Activated naive CD8-positive, alpha-beta T cell treated with anti-CD3 and anti-CD28 coated beads, Interleukin-2, amount 50 U/mL, for 24 hours (primary cell): ENCODE data around the gene GTF3C2.
"Not testable (repeated sequence)": the region's sequence is repeated elsewhere in the genome, so short reads cannot be mapped to it uniquely, and the experiment has no call there.

Experiments
- ATAC-seq: fragments of 150-1000 bp; cut with Tn5 transposase; one replicate; pipeline ENCODE4 v1.10.0; 2021
- DNase-seq: peaks from one replicate; pipeline ENCODE4 v3.0.0; 2021
- H3K27ac Mint-ChIP-seq: one replicate; pipeline ENCODE4 v1.8.0; 2021; ENCODE audit warnings: mild to moderate bottlenecking, mixed read lengths
- H3K27me3 Mint-ChIP-seq: one replicate; pipeline ENCODE4 v1.8.0; 2021; ENCODE audit warnings: mixed read lengths
- H3K36me3 Mint-ChIP-seq: one replicate; pipeline ENCODE4 v1.8.0; 2021; ENCODE audit warnings: low read depth, mixed read lengths
- H3K4me1 Mint-ChIP-seq: one replicate; pipeline ENCODE4 v1.8.0; 2021; ENCODE audit warnings: mixed read lengths
- H3K4me3 Mint-ChIP-seq: one replicate; pipeline ENCODE4 v1.8.0; 2021; ENCODE audit warnings: mild to moderate bottlenecking, moderate library complexity, mixed read lengths
- H3K9me3 Mint-ChIP-seq: one replicate; pipeline ENCODE4 v1.8.0; 2021; ENCODE audit warnings: mixed read lengths

GTF3C2 gene

GRCh38 chr2:27304488-27305240 is 51.9 kb downstream of the GTF3C2 start:
- Mint-ChIP-seq H3K27ac (no peak overlapping the region), H3K27me3 (peaks cover 15% of the 10 kb centered on the region), H3K36me3 (peaks cover 4% of the 10 kb centered on the region), H3K4me3 (no peak overlapping the region), H3K9me3 (no peaks in the 10 kb centered on the region), H3K4me1 (peaks cover 12% of the 10 kb centered on the region)
- no peak for DNase-seq
- no peak for ATAC-seq

DNA sequence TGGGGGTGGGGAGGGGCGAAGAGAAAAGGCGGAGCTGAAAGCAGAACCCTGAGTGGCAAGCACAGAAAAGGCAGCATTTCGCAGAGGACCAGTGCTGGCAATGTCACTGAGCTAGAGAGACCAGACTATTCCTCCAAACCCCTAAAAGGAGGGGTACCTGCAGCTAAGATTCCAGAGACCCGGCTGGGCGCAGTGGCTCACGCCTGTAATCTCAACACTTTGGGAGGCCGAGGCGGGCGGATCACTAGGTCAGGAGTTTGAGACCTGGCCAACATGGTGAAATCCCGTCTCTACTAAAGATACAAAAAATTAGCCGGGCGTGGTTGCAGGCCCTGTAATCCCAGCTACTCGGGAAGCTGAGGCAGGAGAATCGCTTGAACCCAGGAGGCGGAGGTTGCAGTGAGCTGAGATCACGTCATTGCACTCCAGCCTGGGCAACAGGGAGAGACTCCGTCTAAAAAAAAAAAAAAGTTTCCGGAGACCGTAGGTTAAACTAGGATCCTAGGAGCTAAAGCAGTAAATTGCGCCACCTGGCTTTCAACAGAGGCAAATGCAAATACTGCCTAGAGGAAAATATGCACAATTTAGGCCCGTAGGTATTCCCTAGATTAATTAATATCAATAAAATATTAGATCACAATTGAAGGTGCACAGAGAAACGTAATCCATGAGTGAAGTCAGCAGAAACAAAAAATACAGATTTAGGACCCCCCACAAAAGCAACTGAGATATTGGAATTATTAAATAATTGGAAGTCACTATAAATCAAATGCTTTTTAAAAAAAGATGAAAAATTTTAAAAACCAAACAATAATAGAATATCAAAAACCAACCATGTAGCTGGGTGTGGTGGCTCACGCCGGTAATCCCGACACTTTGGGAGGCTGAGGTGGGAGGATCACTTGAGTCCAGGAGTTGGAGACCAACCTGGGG is 53.2 kb downstream of the GTF3C2 start:
- DNase-seq (peak; percentile 44), ATAC-seq (peak; percentile 74)
- no peaks in the 10 kb centered on the region for H3K36me3 Mint-ChIP-seq
- H3K9me3 Mint-ChIP-seq: no peaks in the 10 kb centered on the region
- peaks cover 12% of the 10 kb centered on the region for H3K4me1 Mint-ChIP-seq
- no peak overlapping the region for H3K27ac Mint-ChIP-seq
- H3K4me3 Mint-ChIP-seq: peak overlapping the region; percentile 52
- H3K27me3 Mint-ChIP-seq: peaks cover 22% of the 10 kb centered on the region

GRCh38 chr2:27300606-27301005 is 56.0 kb downstream of the GTF3C2 start:
- not testable (repeated sequence) for DNase-seq, H3K4me3 Mint-ChIP-seq, H3K27ac Mint-ChIP-seq, ATAC-seq, H3K36me3 Mint-ChIP-seq, H3K4me1 Mint-ChIP-seq, H3K9me3 Mint-ChIP-seq
- H3K27me3 Mint-ChIP-seq: peaks cover 23% of the 10 kb centered on the region

GRCh38 chr2:27298391-27299080 is 58.0 kb downstream of the GTF3C2 start:
- Mint-ChIP-seq H3K4me3 (no peak overlapping the region), H3K4me1 (peaks cover 3% of the 10 kb centered on the region), H3K27ac (no peak overlapping the region), H3K9me3 (no peaks in the 10 kb centered on the region), H3K36me3 (no peaks in the 10 kb centered on the region), H3K27me3 (peaks cover 14% of the 10 kb centered on the region)
- ATAC-seq (no peak), DNase-seq (no peak)

DNA sequence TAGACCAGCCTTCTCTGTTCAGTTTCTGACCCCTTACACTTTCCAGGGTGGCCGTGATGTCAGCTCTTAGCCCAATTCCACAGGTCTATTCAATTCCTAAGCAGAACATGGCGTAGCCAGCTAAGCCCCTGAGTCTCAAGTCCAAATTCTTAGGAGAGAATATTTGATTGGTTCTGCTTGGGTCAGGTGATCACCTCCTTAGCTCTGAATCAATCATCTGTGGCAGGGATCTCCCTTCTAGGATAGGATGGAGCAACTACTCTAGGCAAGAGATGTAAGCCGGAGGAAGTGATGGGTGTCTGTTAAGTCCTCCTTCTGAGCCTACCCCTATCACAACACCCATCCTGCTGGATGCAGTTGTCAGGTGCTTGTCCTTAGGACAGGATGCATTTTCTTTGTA is 59.4 kb downstream of the GTF3C2 start:
- no peaks in the 10 kb centered on the region for H3K36me3 Mint-ChIP-seq
- ATAC-seq: no peak
- H3K4me3 Mint-ChIP-seq: no peak overlapping the region
- no peaks in the 10 kb centered on the region for H3K4me1 Mint-ChIP-seq
- no peak for DNase-seq
- no peaks in the 10 kb centered on the region for H3K9me3 Mint-ChIP-seq
- H3K27me3 Mint-ChIP-seq: peaks cover 16% of the 10 kb centered on the region
- no peak overlapping the region for H3K27ac Mint-ChIP-seq

DNA sequence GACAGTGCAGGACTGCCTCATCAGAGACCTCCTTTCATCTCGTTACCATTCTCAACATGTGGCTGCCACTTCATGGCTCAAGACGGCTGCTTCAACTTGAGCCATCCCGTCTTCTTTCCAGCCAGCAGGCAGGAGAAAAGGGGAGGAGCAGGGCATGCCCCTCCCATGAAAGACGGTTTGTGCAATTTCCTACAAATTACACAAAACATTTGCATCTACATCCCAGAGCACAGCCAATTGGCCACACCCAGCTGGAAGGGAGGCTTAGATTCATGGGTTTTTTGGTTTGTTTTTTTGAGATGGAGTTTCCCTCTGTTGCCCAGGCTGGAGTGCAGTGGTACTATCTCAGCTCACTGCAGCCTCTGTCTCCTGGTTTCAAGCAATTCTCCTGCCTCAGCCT is 60.1 kb downstream of the GTF3C2 start:
- Mint-ChIP-seq H3K9me3 (no peaks in the 10 kb centered on the region), H3K4me1 (no peaks in the 10 kb centered on the region), H3K4me3 (no peak overlapping the region), H3K27ac (no peak overlapping the region), H3K36me3 (no peaks in the 10 kb centered on the region), H3K27me3 (peaks cover 17% of the 10 kb centered on the region)
- DNase-seq: no peak
- no peak for ATAC-seq

- H3K9me3 Mint-ChIP-seq: no peaks in the 10 kb centered on the region
Measured at GRCh38 chr2:27294928-27295327, 61.6 kb downstream of the GTF3C2 start.

GRCh38 chr2:27291865-27292264 is 64.7 kb downstream of the GTF3C2 start:
- DNase-seq (no peak), ATAC-seq (no peak)
- Mint-ChIP-seq H3K27ac (no peak overlapping the region), H3K27me3 (peaks cover 12% of the 10 kb centered on the region), H3K9me3 (no peaks in the 10 kb centered on the region), H3K4me1 (no peaks in the 10 kb centered on the region), H3K36me3 (no peaks in the 10 kb centered on the region), H3K4me3 (no peak overlapping the region)

More at GRCh38 chr2:27294928-27295327, 61.6 kb downstream of the GTF3C2 start:
- ATAC-seq: no peak
- DNase-seq: no peak
- no peak overlapping the region for H3K27ac Mint-ChIP-seq
- no peak overlapping the region for H3K4me3 Mint-ChIP-seq
- no peaks in the 10 kb centered on the region for H3K36me3 Mint-ChIP-seq
- peaks cover 17% of the 10 kb centered on the region for H3K27me3 Mint-ChIP-seq
- no peaks in the 10 kb centered on the region for H3K4me1 Mint-ChIP-seq

- H3K36me3 Mint-ChIP-seq: no peaks in the 10 kb centered on the region
- H3K4me1 Mint-ChIP-seq: no peaks in the 10 kb centered on the region
- no peak overlapping the region for H3K4me3 Mint-ChIP-seq
- DNase-seq (no peak), ATAC-seq (no peak)
- no peaks in the 10 kb centered on the region for H3K9me3 Mint-ChIP-seq
- H3K27me3 Mint-ChIP-seq: peaks cover 10% of the 10 kb centered on the region
- no peak overlapping the region for H3K27ac Mint-ChIP-seq
Measured at GRCh38 chr2:27290549-27290948, 66.0 kb downstream of the GTF3C2 start.

GRCh38 chr2:27288610-27289009 is 68.0 kb downstream of the GTF3C2 start:
- H3K9me3 Mint-ChIP-seq: no peaks in the 10 kb centered on the region
- no peaks in the 10 kb centered on the region for H3K4me1 Mint-ChIP-seq
- ATAC-seq (no peak), DNase-seq (no peak)
- H3K4me3 Mint-ChIP-seq: no peak overlapping the region
- no peak overlapping the region for H3K27ac Mint-ChIP-seq
- H3K27me3 Mint-ChIP-seq: peaks cover 9% of the 10 kb centered on the region
- no peaks in the 10 kb centered on the region for H3K36me3 Mint-ChIP-seq

GRCh38 chr2:27285481-27285880 is 71.1 kb downstream of the GTF3C2 start:
- H3K27me3 Mint-ChIP-seq: peaks cover 19% of the 10 kb centered on the region
- H3K4me1 Mint-ChIP-seq: no peaks in the 10 kb centered on the region
- DNase-seq (no peak), ATAC-seq (no peak)
- H3K27ac Mint-ChIP-seq: no peak overlapping the region
- no peaks in the 10 kb centered on the region for H3K36me3 Mint-ChIP-seq
- no peaks in the 10 kb centered on the region for H3K9me3 Mint-ChIP-seq
- no peak overlapping the region for H3K4me3 Mint-ChIP-seq

- DNase-seq (no peak), ATAC-seq (no peak)
- no peak overlapping the region for H3K27ac Mint-ChIP-seq
- no peaks in the 10 kb centered on the region for H3K4me1 Mint-ChIP-seq
- H3K4me3 Mint-ChIP-seq: no peak overlapping the region
- peaks cover 19% of the 10 kb centered on the region for H3K27me3 Mint-ChIP-seq
- no peaks in the 10 kb centered on the region for H3K36me3 Mint-ChIP-seq
- no peaks in the 10 kb centered on the region for H3K9me3 Mint-ChIP-seq
Measured at GRCh38 chr2:27284996-27285395, 71.6 kb downstream of the GTF3C2 start.

- no peak overlapping the region for H3K27ac Mint-ChIP-seq
- no peaks in the 10 kb centered on the region for H3K9me3 Mint-ChIP-seq
- H3K27me3 Mint-ChIP-seq: peaks cover 22% of the 10 kb centered on the region
- no peak for DNase-seq
- H3K4me1 Mint-ChIP-seq: peaks cover 3% of the 10 kb centered on the region
- H3K4me3 Mint-ChIP-seq: no peak overlapping the region
- no peaks in the 10 kb centered on the region for H3K36me3 Mint-ChIP-seq
- no peak for ATAC-seq
Measured at GRCh38 chr2:27282892-27283291, 73.7 kb downstream of the GTF3C2 start.

DNA sequence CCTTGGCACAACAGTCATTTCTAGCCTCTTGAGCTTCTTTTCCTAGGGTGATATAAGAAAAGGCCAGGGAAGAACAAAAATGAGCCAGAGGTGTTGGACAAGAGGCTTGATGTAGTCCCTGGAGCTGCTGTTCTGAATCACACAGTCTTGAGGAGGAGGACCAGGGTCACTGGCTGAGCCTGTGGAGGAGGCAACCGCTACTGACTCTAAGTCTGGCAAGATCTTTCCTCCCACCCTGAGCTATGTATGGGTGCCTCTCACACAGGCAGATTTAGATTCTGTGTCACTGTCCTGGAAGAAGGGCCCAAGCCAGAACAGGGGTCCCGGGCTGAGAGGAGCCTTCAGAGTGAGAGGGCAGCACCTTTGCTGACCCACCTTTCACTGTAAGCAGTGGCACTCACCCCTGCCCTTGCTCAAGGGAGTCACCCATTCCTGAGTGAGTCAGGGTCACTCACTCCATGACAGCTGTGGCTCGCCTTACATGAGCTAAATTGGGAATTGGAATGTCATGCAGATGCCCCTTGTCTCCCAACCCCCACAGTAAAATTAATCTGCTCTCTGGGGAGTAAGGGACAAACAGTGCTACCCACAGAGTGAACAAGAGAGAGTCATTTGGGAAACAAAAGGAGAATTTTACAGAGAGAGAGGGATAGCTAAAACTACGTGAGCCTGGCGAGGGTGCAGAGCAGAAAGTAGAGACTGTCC is 74.6 kb downstream of the GTF3C2 start, which contains the start of gene TRIM54:
TRIM54 (plus strand) TSS at position 575 of the 705 bp plus-strand sequence. CDS start 303 bp downstream, outside the sequence.
- no peak for DNase-seq
- peaks cover 22% of the 10 kb centered on the region for H3K27me3 Mint-ChIP-seq
- H3K36me3 Mint-ChIP-seq: no peaks in the 10 kb centered on the region
- no peaks in the 10 kb centered on the region for H3K9me3 Mint-ChIP-seq
- H3K27ac Mint-ChIP-seq: no peak within 1 kb of the TSS
- no peak within 1 kb of the TSS for H3K4me3 Mint-ChIP-seq
- H3K4me1 Mint-ChIP-seq: peaks cover 3% of the 10 kb centered on the region
- no peak for ATAC-seq
